Ammon's horn (tissue), 1 donor: ENCODE results near the gene ADGRA3.

ENCODE experiments used
- DNase-seq: peaks from one replicate; pipeline ENCODE4 v3.0.0-alpha.2; 2016; ENCODE audit warnings: low spot score

ADGRA3 gene

GRCh38 chr4:22515888-22516541 is at the start of gene ADGRA3:
Gene ADGRA3, minus strand, starts transcription at chr4:22516066. Its CDS starts 282 bp downstream, at chr4:22515784.
- DNase-seq: peak; percentile 63

DNA sequence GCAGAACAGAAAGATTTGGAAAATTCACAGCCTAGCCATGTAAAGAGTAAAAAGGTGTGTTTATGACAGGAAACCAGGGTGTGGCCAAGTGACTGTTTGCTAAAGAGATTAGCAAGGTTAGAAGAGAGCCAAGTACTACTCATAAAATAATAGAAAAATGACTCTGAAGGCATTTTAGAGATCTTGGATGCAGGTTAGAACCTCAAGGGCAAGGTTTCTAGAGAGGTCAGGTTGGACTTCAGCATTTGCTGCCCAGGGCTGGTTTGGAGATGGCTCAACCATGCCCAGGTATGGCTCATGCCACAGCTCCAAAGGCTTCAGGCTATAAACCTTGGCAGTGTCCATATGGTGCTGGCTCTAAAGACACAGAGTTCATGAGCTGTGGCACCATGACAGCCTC is 40.6 kb upstream of the ADGRA3 start:
- DNase-seq: no peak

DNA sequence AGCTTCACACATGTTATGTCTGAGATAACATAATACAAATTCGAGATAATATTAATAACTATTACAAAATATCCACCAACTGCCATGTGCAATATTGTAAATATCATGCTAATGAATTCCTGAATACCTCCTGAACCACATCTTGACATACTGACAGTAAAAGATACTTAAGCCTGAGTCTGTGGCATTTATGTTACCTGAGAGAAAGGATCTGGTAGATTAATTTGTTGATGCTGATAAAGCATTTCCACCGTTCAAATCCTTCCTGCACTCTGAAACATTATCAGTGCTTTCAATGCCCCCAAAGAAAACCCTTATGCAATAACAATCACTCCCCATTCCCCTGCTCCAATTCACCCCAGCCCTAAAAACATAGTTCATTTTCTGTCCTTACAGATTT is 38.8 kb upstream of the ADGRA3 start:
- DNase-seq: no peak

- DNase-seq: no peak
These were observed 37.7 kb upstream of the ADGRA3 start for GRCh38 chr4:22553560-22553959.

GRCh38 chr4:22552812-22553211 is 36.9 kb upstream of the ADGRA3 start:
- no peak for DNase-seq

DNA sequence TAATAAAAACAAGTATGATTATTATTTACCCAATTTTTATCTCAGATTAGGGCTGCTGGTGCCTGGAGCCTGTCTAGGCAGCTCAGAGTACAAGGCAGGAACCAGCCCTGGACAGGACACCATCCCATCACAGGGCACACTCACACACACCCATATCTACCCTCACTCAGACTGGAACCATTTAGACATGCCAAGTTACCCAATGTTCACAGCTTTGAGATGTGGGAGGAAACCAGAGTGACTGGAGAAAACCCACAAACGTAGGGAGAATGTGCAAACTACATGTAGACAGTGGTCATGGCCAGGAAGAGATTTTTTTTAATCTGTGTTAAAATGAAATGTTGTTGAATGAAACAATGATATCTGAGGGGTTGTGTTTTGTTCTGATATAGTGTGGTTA is 35.7 kb upstream of the ADGRA3 start:
- DNase-seq: no peak

GRCh38 chr4:22546299-22546698 is 30.4 kb upstream of the ADGRA3 start:
- DNase-seq: no peak

- DNase-seq: no peak
These were observed 23.4 kb upstream of the ADGRA3 start for GRCh38 chr4:22539251-22539650.

GRCh38 chr4:22537864-22538263 is 22.0 kb upstream of the ADGRA3 start:
- DNase-seq: no peak

GRCh38 chr4:22534374-22534773 is 18.5 kb upstream of the ADGRA3 start:
- DNase-seq: no peak

- no peak for DNase-seq
These were observed 17.0 kb upstream of the ADGRA3 start for GRCh38 chr4:22532896-22533295.

GRCh38 chr4:22532117-22532516 is 16.3 kb upstream of the ADGRA3 start:
- no peak for DNase-seq

GRCh38 chr4:22531311-22532019 is 15.6 kb upstream of the ADGRA3 start:
- DNase-seq: no peak

- DNase-seq: no peak
These were observed 9.0 kb upstream of the ADGRA3 start for GRCh38 chr4:22524895-22525294.

DNA sequence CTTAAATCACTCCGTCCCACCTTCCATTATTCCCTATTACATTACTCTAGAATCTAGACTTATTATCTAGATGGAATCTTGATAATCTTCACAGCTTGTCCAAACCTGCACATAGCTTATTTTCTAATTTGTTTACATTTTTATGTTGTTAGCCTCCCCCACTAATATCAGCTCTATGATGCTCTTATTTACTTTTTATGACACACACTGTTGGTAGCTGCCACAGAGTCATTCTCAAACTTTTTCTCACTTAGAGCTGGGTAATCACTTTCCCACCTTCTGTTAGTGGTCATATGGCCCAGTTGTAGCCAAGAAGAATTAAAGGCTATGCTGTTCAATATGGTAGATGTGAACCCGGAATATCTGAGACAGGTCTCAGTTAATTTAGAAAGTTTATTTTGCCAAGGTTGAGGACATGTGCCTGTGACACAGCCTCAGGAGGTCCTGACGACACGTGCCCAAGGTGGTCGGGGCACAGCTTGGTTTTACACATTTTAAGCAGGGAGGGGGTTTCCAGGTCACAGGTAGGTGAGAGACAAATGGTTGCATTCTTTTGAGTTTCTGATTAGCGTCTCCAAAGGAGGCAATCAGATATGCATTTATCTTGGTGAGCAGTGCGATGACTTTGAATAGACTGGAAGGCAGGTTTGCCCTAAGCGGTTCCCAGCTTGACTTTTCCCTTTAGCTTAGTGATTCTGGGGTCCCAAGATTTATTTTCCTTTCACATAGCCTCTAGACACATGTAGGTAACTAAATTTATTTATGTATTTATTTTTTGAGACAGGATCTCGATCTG is 7.0 kb upstream of the ADGRA3 start:
- no peak for DNase-seq

- DNase-seq: no peak
These were observed 6.3 kb upstream of the ADGRA3 start for GRCh38 chr4:22522206-22522605.

- no peak for DNase-seq
These were observed 5.4 kb upstream of the ADGRA3 start for GRCh38 chr4:22521240-22521639.

- DNase-seq: peak; percentile 55
These were observed 550 bp downstream of the ADGRA3 start for GRCh38 chr4:22515145-22515887.

DNA sequence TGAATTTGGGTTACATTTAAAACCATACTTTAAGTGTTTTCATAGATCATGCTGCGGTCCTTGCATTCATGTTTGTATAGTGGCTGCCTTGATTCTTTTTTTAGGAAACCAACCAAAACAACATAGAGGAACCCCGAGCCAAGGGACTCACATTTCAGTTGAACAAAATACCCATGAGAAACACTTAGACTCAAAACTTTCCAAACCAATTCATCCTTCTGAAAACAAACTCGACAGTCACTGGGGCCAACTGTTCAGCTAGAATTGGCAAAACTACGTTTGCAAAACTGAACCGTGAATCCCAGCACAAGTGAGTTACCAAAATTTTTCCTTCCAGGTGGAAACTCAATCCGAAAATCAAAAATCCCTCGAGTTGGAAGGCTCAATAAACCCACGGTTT is 1.4 kb downstream of the ADGRA3 start:
- no peak for DNase-seq

GRCh38 chr4:22514001-22514400 is 1.9 kb downstream of the ADGRA3 start:
- no peak for DNase-seq

DNA sequence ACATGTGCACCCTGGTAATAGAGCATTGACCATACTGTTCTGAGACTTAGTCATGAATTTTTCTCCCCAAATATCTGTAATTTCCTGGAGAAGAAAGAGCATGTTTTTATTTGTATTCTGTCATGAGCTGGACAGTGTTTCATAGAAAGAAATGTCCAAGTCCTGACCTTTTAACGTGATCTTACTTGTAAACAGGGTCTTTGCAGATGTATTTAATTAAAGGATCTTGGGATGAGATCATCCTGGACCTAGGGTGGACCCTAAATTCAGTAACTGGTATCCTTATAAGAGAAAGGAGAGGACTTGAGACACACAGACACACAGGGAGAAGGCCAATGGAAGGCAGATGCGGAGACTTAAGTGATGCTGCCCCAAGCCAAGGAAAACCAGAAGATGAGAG is 3.6 kb downstream of the ADGRA3 start:
- no peak for DNase-seq

DNA sequence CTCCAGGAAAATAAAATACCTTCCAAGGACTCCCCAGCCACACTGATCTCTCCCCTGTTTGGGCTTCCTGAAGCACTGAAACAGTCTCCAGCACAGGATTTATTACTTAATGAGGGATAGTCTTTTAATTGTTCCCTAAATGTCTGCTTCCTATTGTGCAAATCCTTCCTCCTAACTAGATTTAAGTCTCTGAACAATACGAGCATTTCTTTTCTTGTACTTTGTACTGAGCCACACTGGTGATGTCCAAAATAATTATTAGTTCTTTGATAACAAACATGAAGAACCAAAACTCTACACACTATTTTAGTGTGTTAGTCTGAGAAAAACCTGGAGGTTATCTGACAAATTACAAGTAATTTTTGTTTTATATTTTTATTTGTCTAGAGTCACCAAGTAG is 5.1 kb downstream of the ADGRA3 start:
- no peak for DNase-seq
